ENCODE measurements around the gene PET100. TPM values are rescaled to one million over a fixed set of nuclear protein-coding genes. Genes with fewer than 3 reads are reported as not detected.

Gene PET100
- polyA plus RNA-seq, 1 donor from 2014 or later: 105 TPM

DNA sequence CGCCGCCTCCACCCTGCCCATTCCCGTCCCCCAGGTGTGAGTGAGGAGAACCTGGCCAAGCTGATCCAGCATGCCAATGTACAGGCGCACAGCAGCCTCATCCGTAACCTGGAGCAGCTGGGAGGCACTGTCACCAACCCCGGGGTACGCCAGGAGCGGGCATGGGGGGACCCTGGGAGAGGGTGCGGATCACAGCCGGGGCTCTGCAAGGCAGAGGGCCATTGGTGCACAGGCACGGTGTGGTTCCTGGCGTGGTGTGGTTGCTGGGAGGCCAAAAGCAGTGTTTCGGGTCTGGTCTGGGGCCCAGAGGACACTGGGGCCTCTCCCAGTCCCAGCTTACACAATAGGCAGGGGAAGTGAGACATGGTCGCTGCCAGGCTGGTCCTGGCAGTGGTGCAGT is 15.6 kb downstream of the PET100 start:
- TF ChIP-seq, protein P1, sequence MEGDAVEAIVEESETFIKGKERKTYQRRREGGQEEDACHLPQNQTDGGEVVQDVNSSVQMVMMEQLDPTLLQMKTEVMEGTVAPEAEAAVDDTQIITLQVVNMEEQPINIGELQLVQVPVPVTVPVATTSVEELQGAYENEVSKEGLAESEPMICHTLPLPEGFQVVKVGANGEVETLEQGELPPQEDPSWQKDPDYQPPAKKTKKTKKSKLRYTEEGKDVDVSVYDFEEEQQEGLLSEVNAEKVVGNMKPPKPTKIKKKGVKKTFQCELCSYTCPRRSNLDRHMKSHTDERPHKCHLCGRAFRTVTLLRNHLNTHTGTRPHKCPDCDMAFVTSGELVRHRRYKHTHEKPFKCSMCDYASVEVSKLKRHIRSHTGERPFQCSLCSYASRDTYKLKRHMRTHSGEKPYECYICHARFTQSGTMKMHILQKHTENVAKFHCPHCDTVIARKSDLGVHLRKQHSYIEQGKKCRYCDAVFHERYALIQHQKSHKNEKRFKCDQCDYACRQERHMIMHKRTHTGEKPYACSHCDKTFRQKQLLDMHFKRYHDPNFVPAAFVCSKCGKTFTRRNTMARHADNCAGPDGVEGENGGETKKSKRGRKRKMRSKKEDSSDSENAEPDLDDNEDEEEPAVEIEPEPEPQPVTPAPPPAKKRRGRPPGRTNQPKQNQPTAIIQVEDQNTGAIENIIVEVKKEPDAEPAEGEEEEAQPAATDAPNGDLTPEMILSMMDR (IDR thresholded peaks at IDR 0.05; ENCODE audit: poor library complexity, severe bottlenecking): no peak
- TF ChIP-seq MXI1 (conservative IDR thresholded peaks at IDR 0.05; ENCODE audit: poor library complexity, severe bottlenecking) (no peak), RAD21 (conservative IDR thresholded peaks at IDR 0.05) (no peak), SMC3 (conservative IDR thresholded peaks at IDR 0.05; ENCODE audit: poor library complexity) (no peak), POLR2AphosphoS5 (IDR thresholded peaks at IDR 0.05) (no peak), EP300 (conservative IDR thresholded peaks at IDR 0.05; ENCODE audit: poor library complexity, severe bottlenecking) (no peak), EZH2 (IDR thresholded peaks at IDR 0.05; ENCODE audit: borderline replicate concordance, insufficient read depth, low read length, poor library complexity, severe bottlenecking) (no peak), TAF1 (IDR thresholded peaks at IDR 0.05; ENCODE audit: low read depth) (no peak)
- TF ChIP-seq, protein P2, sequence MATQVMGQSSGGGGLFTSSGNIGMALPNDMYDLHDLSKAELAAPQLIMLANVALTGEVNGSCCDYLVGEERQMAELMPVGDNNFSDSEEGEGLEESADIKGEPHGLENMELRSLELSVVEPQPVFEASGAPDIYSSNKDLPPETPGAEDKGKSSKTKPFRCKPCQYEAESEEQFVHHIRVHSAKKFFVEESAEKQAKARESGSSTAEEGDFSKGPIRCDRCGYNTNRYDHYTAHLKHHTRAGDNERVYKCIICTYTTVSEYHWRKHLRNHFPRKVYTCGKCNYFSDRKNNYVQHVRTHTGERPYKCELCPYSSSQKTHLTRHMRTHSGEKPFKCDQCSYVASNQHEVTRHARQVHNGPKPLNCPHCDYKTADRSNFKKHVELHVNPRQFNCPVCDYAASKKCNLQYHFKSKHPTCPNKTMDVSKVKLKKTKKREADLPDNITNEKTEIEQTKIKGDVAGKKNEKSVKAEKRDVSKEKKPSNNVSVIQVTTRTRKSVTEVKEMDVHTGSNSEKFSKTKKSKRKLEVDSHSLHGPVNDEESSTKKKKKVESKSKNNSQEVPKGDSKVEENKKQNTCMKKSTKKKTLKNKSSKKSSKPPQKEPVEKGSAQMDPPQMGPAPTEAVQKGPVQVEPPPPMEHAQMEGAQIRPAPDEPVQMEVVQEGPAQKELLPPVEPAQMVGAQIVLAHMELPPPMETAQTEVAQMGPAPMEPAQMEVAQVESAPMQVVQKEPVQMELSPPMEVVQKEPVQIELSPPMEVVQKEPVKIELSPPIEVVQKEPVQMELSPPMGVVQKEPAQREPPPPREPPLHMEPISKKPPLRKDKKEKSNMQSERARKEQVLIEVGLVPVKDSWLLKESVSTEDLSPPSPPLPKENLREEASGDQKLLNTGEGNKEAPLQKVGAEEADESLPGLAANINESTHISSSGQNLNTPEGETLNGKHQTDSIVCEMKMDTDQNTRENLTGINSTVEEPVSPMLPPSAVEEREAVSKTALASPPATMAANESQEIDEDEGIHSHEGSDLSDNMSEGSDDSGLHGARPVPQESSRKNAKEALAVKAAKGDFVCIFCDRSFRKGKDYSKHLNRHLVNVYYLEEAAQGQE (IDR thresholded peaks at IDR 0.05; ENCODE audit: borderline replicate concordance): no peak
- no peak overlapping the region for H3K4me3 ChIP-seq (ENCODE audit: low read length)
- H3K9ac ChIP-seq (ENCODE audit: low read length): no peak overlapping the region
- H3K79me2 ChIP-seq (replicated peaks; ENCODE audit: insufficient read depth, low read length): no peaks in the 10 kb centered on the region
- no peak overlapping the region for H3K4me2 ChIP-seq (ENCODE audit: low read length)
- H3F3A ChIP-seq (ENCODE audit: insufficient read depth, low read length, poor library complexity, severe bottlenecking): no peaks in the 10 kb centered on the region
- no peaks in the 10 kb centered on the region for H3K27me3 ChIP-seq (ENCODE audit: insufficient read depth, low read depth, low read length)
- no peaks in the 10 kb centered on the region for H3K9me3 ChIP-seq (ENCODE audit: low read length)
- no peaks in the 10 kb centered on the region for H4K20me1 ChIP-seq (ENCODE audit: insufficient read depth)
- no peaks in the 10 kb centered on the region for H3K36me3 ChIP-seq (ENCODE audit: insufficient read depth, low read length)
- H2AFZ ChIP-seq (ENCODE audit: low read depth, low read length): no peak overlapping the region
- H3K9me2 ChIP-seq (ENCODE audit: insufficient read depth, low read length): no peaks in the 10 kb centered on the region
- H3K27ac ChIP-seq (ENCODE audit: low read length): no peak overlapping the region

GRCh38 chr19:7645656-7646425 is 16.2 kb downstream of the PET100 start:
- Histone ChIP-seq H3K36me3 (ENCODE audit: insufficient read depth, low read length) (no peaks in the 10 kb centered on the region), H3K27ac (ENCODE audit: low read length) (no peak overlapping the region), H3F3A (ENCODE audit: insufficient read depth, low read length, poor library complexity, severe bottlenecking) (no peaks in the 10 kb centered on the region), H3K4me3 (ENCODE audit: low read length) (no peak overlapping the region), H3K9me2 (ENCODE audit: insufficient read depth, low read length) (no peaks in the 10 kb centered on the region), H2AFZ (ENCODE audit: low read depth, low read length) (no peak overlapping the region), H3K79me2 (replicated peaks; ENCODE audit: insufficient read depth, low read length) (no peaks in the 10 kb centered on the region), H3K4me2 (ENCODE audit: low read length) (no peak overlapping the region), H3K9me3 (ENCODE audit: low read length) (no peaks in the 10 kb centered on the region), H3K9ac (ENCODE audit: low read length) (no peak overlapping the region), H3K27me3 (ENCODE audit: insufficient read depth, low read depth, low read length) (no peaks in the 10 kb centered on the region), H4K20me1 (ENCODE audit: insufficient read depth) (no peaks in the 10 kb centered on the region)
- TF ChIP-seq TAF1 (IDR thresholded peaks at IDR 0.05; ENCODE audit: low read depth) (no peak), EP300 (conservative IDR thresholded peaks at IDR 0.05; ENCODE audit: poor library complexity, severe bottlenecking) (no peak), MXI1 (conservative IDR thresholded peaks at IDR 0.05; ENCODE audit: poor library complexity, severe bottlenecking) (no peak), SMC3 (conservative IDR thresholded peaks at IDR 0.05; ENCODE audit: poor library complexity) (no peak), RAD21 (conservative IDR thresholded peaks at IDR 0.05) (no peak), POLR2AphosphoS5 (IDR thresholded peaks at IDR 0.05) (no peak)
- TF ChIP-seq, protein P1 (IDR thresholded peaks at IDR 0.05; ENCODE audit: poor library complexity, severe bottlenecking): no peak
- TF ChIP-seq, protein P2 (IDR thresholded peaks at IDR 0.05; ENCODE audit: borderline replicate concordance): no peak

All from neural cell (in vitro differentiated cells).